ENCODE measurements around the gene GALNT6.

DNA sequence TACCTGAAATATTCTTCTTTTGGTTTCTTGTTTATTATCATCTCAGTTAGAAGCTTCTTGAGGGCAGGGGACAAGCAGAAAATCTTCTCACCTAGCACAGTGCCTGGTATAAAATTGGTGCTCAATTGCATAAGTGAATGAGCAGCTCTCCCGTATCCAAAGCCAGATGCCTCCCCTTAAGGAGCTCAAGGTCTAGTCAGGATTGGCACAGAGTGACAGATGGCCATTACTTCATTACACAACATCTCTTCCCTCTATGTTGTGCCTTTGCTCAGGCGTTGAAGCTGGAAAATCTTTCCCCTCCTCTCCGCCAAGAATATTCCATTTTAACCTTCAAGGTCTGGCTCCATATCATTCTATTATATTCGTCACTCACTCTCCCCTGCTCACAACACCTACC lies 37.0 kb upstream of the GALNT6 start:
- TF ChIP-seq, protein P1, sequence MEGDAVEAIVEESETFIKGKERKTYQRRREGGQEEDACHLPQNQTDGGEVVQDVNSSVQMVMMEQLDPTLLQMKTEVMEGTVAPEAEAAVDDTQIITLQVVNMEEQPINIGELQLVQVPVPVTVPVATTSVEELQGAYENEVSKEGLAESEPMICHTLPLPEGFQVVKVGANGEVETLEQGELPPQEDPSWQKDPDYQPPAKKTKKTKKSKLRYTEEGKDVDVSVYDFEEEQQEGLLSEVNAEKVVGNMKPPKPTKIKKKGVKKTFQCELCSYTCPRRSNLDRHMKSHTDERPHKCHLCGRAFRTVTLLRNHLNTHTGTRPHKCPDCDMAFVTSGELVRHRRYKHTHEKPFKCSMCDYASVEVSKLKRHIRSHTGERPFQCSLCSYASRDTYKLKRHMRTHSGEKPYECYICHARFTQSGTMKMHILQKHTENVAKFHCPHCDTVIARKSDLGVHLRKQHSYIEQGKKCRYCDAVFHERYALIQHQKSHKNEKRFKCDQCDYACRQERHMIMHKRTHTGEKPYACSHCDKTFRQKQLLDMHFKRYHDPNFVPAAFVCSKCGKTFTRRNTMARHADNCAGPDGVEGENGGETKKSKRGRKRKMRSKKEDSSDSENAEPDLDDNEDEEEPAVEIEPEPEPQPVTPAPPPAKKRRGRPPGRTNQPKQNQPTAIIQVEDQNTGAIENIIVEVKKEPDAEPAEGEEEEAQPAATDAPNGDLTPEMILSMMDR (IDR thresholded peaks at IDR 0.05; ENCODE audit: poor library complexity) = no peak
- TF ChIP-seq EZH2phosphoT487 (IDR thresholded peaks at IDR 0.05; ENCODE audit: low read depth, severe bottlenecking, unreplicated experiment) (no peak), EZH2 (IDR thresholded peaks at IDR 0.05; ENCODE audit: borderline replicate concordance) (no peak)

Measured in hepatocyte (in vitro differentiated cells).